Mesenchymal stem cell (in vitro differentiated cells and primary cell): ENCODE data around the gene PTPRN2.

ENCODE experiments used
- DNase-seq: peaks from one replicate; pipeline ENCODE4 v3.0.0-alpha.2; 2013
- H2AFZ ChIP-seq: one replicate; pipeline ENCODE4 v1.6.1; 2013; ENCODE audit warnings: low read depth, mild to moderate bottlenecking, control low read depth, inconsistent platforms, low read length, moderate library complexity
- H2AK5ac ChIP-seq: 2 replicates; pipeline ENCODE4 v1.6.1; 2013; ENCODE audit warnings: low read length, moderate library complexity, mild to moderate bottlenecking, inconsistent platforms; ENCODE audit not compliant: severe bottlenecking
- H2BK120ac ChIP-seq: one replicate; pipeline ENCODE4 v1.6.1; 2013; ENCODE audit warnings: low read depth, mild to moderate bottlenecking, inconsistent platforms, low read length, moderate library complexity
- H2BK12ac ChIP-seq, 2 experiments: one replicate each; pipeline ENCODE4 v1.6.1; 2013; ENCODE audit warnings: inconsistent platforms in 2 of 2, low read length in 2 of 2, mild to moderate bottlenecking in 2 of 2, moderate library complexity in 2 of 2, control low read depth in 1 of 2
- H2BK15ac ChIP-seq: one replicate; pipeline ENCODE4 v1.6.1; 2013; ENCODE audit warnings: mild to moderate bottlenecking, low read depth, inconsistent platforms; ENCODE audit not compliant: poor library complexity, severe bottlenecking
- H2BK5ac ChIP-seq: 2 replicates; pipeline ENCODE4 v1.6.1; 2013; ENCODE audit warnings: low read depth, mild to moderate bottlenecking, low read length, control low read depth, inconsistent platforms; ENCODE audit not compliant: poor library complexity, severe bottlenecking
- H3K14ac ChIP-seq, 2 experiments: one replicate each; pipeline ENCODE4 v1.6.1; 2013; ENCODE audit warnings: inconsistent platforms in 2 of 2, low read length in 2 of 2, control low read depth in 1 of 2, mild to moderate bottlenecking in 1 of 2, moderate library complexity in 1 of 2
- H3K18ac ChIP-seq, 2 experiments: one replicate each; pipeline ENCODE4 v1.6.1; 2013; ENCODE audit warnings: inconsistent platforms in 2 of 2, low read length in 2 of 2, control low read depth in 1 of 2, low read depth in 1 of 2, mild to moderate bottlenecking in 1 of 2
- H3K23ac ChIP-seq, 2 experiments: one replicate each; pipeline ENCODE4 v1.6.1; 2013; ENCODE audit warnings: inconsistent platforms in 2 of 2, low read length in 2 of 2, mild to moderate bottlenecking in 2 of 2, moderate library complexity in 2 of 2, control low read depth in 1 of 2
- H3K27ac ChIP-seq: 2 replicates; pipeline ENCODE4 v1.5.1; 2013; ENCODE audit warnings: mild to moderate bottlenecking, moderate library complexity, low read length, control low read depth, inconsistent platforms; ENCODE audit not compliant: poor library complexity, severe bottlenecking
- H3K27me3 ChIP-seq, 2 experiments: 2 replicates each; pipeline versions ENCODE4 v1.6.1 to v1.7.0; 2013; ENCODE audit warnings: low read length in 2 of 2, mild to moderate bottlenecking in 2 of 2, moderate library complexity in 2 of 2, control low read depth in 1 of 2, inconsistent platforms in 1 of 2; ENCODE audit not compliant: control insufficient read depth in 1 of 2, insufficient read depth in 1 of 2
- H3K36me3 ChIP-seq, 2 experiments: 2 replicates each; pipeline versions ENCODE4 v1.6.1 to v1.7.0; 2013; ENCODE audit warnings: low read length in 2 of 2, control low read depth in 1 of 2, inconsistent platforms in 1 of 2, low read depth in 1 of 2, mild to moderate bottlenecking in 1 of 2; ENCODE audit not compliant: insufficient read depth in 2 of 2, control insufficient read depth in 1 of 2
- H3K4ac ChIP-seq, 2 experiments: one replicate each; pipeline ENCODE4 v1.6.1; 2013; ENCODE audit warnings: inconsistent platforms in 2 of 2, low read length in 2 of 2, mild to moderate bottlenecking in 2 of 2, moderate library complexity in 2 of 2, control low read depth in 1 of 2, low read depth in 1 of 2
- H3K4me1 ChIP-seq: 2 replicates; pipeline ENCODE4 v1.6.1; 2013; ENCODE audit warnings: low read depth, low read length, control low read depth; ENCODE audit not compliant: control insufficient read depth, insufficient read depth
- H3K4me2 ChIP-seq: 2 replicates; pipeline ENCODE4 v1.6.1; 2013; ENCODE audit warnings: low read length, mild to moderate bottlenecking, inconsistent platforms; ENCODE audit not compliant: poor library complexity, severe bottlenecking
- H3K4me3 ChIP-seq, 2 experiments: 2 replicates each; pipeline versions ENCODE4 v1.5.1 to v1.7.0; 2013; ENCODE audit warnings: low read length in 2 of 2, mild to moderate bottlenecking in 2 of 2, control low read depth in 1 of 2, low read depth in 1 of 2; ENCODE audit not compliant: insufficient read depth in 1 of 2
- H3K79me1 ChIP-seq: replicated peaks from 2 replicates; pipeline ENCODE4 v1.6.1; 2013; ENCODE audit warnings: mild to moderate bottlenecking, control low read depth, low read length, inconsistent platforms; ENCODE audit not compliant: poor library complexity, severe bottlenecking
- H3K9ac ChIP-seq: 2 replicates; pipeline ENCODE4 v1.7.0; 2013; ENCODE audit warnings: mild to moderate bottlenecking, low read length, moderate library complexity
- H3K9me3 ChIP-seq: 2 replicates; pipeline ENCODE4 v1.7.0; 2013; ENCODE audit warnings: mild to moderate bottlenecking, low read length; ENCODE audit not compliant: control insufficient read depth
- H4K8ac ChIP-seq: one replicate; pipeline ENCODE4 v1.6.1; 2013; ENCODE audit warnings: inconsistent platforms, mild to moderate bottlenecking, low read length, moderate library complexity
- H4K91ac ChIP-seq: one replicate; pipeline ENCODE4 v1.6.1; 2013; ENCODE audit warnings: mild to moderate bottlenecking, low read length, inconsistent platforms
- WGBS: methylation state at CpG from one replicate; pipeline ENCODE4 v1.1.7; 2013; ENCODE audit warnings: mixed read lengths; 5-methylcytosine and 5-hydroxymethylcytosine counted together

Gene PTPRN2

DNA sequence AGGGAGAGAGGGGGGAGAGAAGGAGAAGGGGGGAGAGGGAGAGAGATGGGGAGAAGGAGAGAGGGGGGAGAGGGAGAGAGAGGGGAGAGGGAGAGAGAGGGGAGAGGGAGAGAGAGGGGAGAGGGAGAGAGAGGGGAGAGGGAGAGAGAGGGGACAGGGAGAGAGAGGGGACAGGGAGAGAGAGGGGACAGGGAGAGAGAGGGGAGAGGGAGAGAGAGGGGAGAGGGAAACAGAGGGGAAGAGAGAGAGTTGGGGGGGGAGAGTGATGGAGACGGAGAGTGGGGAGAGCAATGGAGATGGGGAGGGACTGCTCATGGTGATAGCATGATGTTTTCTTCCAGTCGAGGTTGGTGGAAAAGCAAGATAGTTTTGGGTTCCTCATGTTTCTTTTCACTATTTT is 1078.4 kb downstream of the PTPRN2 start:
- H2AK5ac ChIP-seq, result no peak overlapping the region
- H2BK5ac ChIP-seq, result no peak overlapping the region
- H3K4me1 ChIP-seq, result no peaks in the 10 kb centered on the region
- no peak overlapping the region for H4K91ac ChIP-seq
- DNase-seq, result no peak
- no peaks in the 10 kb centered on the region for H3K79me1 ChIP-seq
- H2AFZ ChIP-seq, result no peak overlapping the region
- no peak overlapping the region for H3K23ac ChIP-seq
- H3K4ac ChIP-seq, result no peak overlapping the region
- no peak overlapping the region for H2BK120ac ChIP-seq
- H3K18ac ChIP-seq, result no peak overlapping the region
- H2BK12ac ChIP-seq, result no peak overlapping the region
- no peaks in the 10 kb centered on the region for H3K36me3 ChIP-seq
- no peak overlapping the region for H3K27ac ChIP-seq
- no peak overlapping the region for H3K4me2 ChIP-seq
- H4K8ac ChIP-seq, result no peak overlapping the region
- H2BK15ac ChIP-seq, result no peak overlapping the region
- H3K9me3 ChIP-seq, result peaks cover 2% of the 10 kb centered on the region
- H3K4me3 ChIP-seq, result no peak overlapping the region
- no peak overlapping the region for H3K9ac ChIP-seq
- H3K14ac ChIP-seq, result no peak overlapping the region
- H3K27me3 ChIP-seq, result no peaks in the 10 kb centered on the region
- WGBS, result no CpG with 5 or more reads among the region's 2 CpGs

DNA sequence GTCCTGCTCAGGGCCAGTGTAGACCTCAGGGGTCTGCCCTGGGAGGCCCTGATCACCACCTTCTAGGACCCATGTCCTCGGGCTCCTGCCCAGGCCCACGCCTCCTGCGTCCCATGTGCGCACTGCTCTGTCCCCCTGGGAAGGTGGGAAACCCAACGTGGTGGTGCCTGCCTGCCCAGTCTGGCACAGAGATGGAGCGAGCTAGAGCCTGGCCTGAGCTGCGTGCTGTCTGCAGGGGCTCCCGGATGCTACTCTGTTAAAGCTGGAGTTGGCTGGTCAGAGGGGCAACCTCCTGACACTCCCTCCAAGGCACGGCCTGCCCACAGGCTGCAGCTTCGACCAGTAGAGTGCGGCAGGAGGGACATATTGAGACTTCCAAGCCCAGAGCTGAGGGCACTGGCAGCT is 1079.1 kb downstream of the PTPRN2 start:
- Histone ChIP-seq H2AFZ (no peak overlapping the region), H3K36me3 (no peaks in the 10 kb centered on the region), H3K9me3 (peaks cover 2% of the 10 kb centered on the region), H4K8ac (no peak overlapping the region), H3K4ac (no peak overlapping the region), H3K4me2 (no peak overlapping the region), H2BK120ac (no peak overlapping the region), H2BK15ac (no peak overlapping the region), H3K23ac (no peak overlapping the region), H3K4me1 (no peaks in the 10 kb centered on the region), H2AK5ac (no peak overlapping the region), H3K9ac (no peak overlapping the region), H2BK12ac (no peak overlapping the region), H3K4me3 (no peak overlapping the region), H3K79me1 (no peaks in the 10 kb centered on the region), H3K18ac (no peak overlapping the region), H4K91ac (no peak overlapping the region), H3K27me3 (no peaks in the 10 kb centered on the region), H3K14ac (no peak overlapping the region), H3K27ac (no peak overlapping the region), H2BK5ac (no peak overlapping the region)
- no peak for DNase-seq
- WGBS, result 63% methylated on average over 11 of the region's 11 CpGs

DNA sequence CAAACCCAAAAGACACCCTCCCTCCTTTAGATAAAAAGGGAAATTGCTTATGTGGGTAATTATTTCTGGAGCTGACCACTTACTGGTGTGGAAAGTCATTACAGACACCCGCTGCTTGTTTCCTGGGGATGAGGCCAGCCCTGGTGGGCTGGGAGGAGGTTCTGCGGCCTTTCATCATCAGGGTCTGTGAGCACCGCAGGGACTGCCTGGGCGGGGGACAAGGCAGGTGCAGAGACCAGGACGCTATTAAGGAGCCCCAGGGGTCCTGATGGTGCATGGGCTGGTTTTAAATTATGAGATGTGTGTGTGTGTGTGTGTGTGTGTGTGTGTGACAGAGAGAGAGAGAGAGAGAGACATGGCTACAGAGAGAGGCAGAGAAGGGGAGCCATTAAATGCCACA is 1079.6 kb downstream of the PTPRN2 start:
- no peak overlapping the region for H2BK15ac ChIP-seq
- no peak overlapping the region for H4K8ac ChIP-seq
- peaks cover 2% of the 10 kb centered on the region for H3K9me3 ChIP-seq
- H3K27ac ChIP-seq, result no peak overlapping the region
- H3K36me3 ChIP-seq, result no peaks in the 10 kb centered on the region
- H4K91ac ChIP-seq, result no peak overlapping the region
- no peak overlapping the region for H2BK120ac ChIP-seq
- H3K9ac ChIP-seq, result no peak overlapping the region
- DNase-seq, result no peak
- H3K79me1 ChIP-seq, result no peaks in the 10 kb centered on the region
- H2AK5ac ChIP-seq, result no peak overlapping the region
- 75% methylated on average over 5 of the region's 5 CpGs for WGBS
- H2BK5ac ChIP-seq, result no peak overlapping the region
- H2BK12ac ChIP-seq, result no peak overlapping the region
- H2AFZ ChIP-seq, result no peak overlapping the region
- no peak overlapping the region for H3K4me3 ChIP-seq
- H3K18ac ChIP-seq, result no peak overlapping the region
- H3K4me1 ChIP-seq, result no peaks in the 10 kb centered on the region
- H3K23ac ChIP-seq, result no peak overlapping the region
- H3K14ac ChIP-seq, result no peak overlapping the region
- H3K4me2 ChIP-seq, result no peak overlapping the region
- no peaks in the 10 kb centered on the region for H3K27me3 ChIP-seq
- H3K4ac ChIP-seq, result no peak overlapping the region

DNA sequence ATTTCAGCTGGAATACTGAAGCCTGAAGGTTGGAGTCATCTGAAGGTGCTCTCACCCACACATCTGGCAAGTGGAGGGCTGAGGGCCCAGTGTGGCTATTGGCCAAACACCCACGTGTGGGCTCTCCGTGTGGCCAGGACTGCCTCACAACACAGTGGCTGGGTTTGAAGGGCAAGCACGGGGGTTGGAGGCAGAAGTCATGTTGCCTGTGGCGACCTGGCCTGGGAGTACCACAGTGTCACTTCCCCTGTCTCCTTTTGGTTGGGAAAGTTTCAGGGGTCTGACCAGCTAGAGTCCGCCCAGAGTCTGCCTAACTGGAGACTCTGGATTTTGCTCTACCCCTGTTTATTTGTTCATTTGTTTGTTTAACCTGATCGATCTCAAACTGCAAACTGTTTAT is 1081.4 kb downstream of the PTPRN2 start:
- WGBS, result 72% methylated on average over 6 of the region's 6 CpGs
- H4K91ac ChIP-seq, result no peak overlapping the region
- no peaks in the 10 kb centered on the region for H3K79me1 ChIP-seq
- no peaks in the 10 kb centered on the region for H3K36me3 ChIP-seq
- H3K27ac ChIP-seq, result no peak overlapping the region
- no peak overlapping the region for H3K9ac ChIP-seq
- peaks cover 2% of the 10 kb centered on the region for H3K9me3 ChIP-seq
- no peak overlapping the region for H4K8ac ChIP-seq
- H3K14ac ChIP-seq, result no peak overlapping the region
- no peak overlapping the region for H2BK12ac ChIP-seq
- DNase-seq, result no peak
- no peaks in the 10 kb centered on the region for H3K4me1 ChIP-seq
- H3K18ac ChIP-seq, result no peak overlapping the region
- no peak overlapping the region for H2AK5ac ChIP-seq
- H3K23ac ChIP-seq, result no peak overlapping the region
- no peak overlapping the region for H2BK5ac ChIP-seq
- no peak overlapping the region for H3K4ac ChIP-seq
- no peak overlapping the region for H2BK120ac ChIP-seq
- H3K4me2 ChIP-seq, result no peak overlapping the region
- H2AFZ ChIP-seq, result no peak overlapping the region
- H3K4me3 ChIP-seq, result no peak overlapping the region
- no peak overlapping the region for H2BK15ac ChIP-seq
- H3K27me3 ChIP-seq, result no peaks in the 10 kb centered on the region
